GM23338 (cell line): Measurements from ENCODE around the gene GPC6.

Source experiments
- JUNB ChIP-seq: IDR thresholded peaks from one replicate; pipeline ENCODE4 v1.6.1; 2016; ENCODE audit warnings: antibody characterized with exemption; ENCODE audit not compliant: unreplicated experiment
- TF ChIP-seq, protein P1 (sequence below), 2 experiments: fragments of 200-600 bp in 1 of 2; sonication (generic) in 1 of 2; conservative IDR thresholded peaks; 2 replicates each; pipeline versions ENCODE4 v1.5.1 to v1.6.1; 2016 to 2017; ENCODE audit warnings: antibody characterized with exemption in 2 of 2, low read depth in 2 of 2, mild to moderate bottlenecking in 2 of 2, moderate library complexity in 1 of 2

DNA sequence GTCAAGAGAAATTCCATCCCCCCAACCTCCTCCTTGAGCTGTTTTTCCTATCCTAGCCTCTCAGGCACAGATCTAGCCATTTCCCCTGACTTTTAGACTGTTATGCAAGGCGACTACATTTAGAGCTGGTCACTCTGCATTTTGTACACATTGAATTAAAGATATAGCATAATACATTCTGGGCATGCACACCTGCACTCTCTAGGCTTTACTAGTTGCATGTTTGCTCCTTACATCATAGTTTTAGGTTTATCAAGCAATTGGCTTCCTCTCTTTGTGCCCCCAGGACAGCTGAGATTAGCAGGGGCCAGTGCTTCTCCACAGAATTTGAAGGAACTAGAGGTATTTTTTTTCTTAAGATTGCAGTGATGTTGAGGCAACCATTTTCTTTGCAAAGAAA lies 19.5 kb downstream of the GPC6 start:
- TF ChIP-seq, protein P1, sequence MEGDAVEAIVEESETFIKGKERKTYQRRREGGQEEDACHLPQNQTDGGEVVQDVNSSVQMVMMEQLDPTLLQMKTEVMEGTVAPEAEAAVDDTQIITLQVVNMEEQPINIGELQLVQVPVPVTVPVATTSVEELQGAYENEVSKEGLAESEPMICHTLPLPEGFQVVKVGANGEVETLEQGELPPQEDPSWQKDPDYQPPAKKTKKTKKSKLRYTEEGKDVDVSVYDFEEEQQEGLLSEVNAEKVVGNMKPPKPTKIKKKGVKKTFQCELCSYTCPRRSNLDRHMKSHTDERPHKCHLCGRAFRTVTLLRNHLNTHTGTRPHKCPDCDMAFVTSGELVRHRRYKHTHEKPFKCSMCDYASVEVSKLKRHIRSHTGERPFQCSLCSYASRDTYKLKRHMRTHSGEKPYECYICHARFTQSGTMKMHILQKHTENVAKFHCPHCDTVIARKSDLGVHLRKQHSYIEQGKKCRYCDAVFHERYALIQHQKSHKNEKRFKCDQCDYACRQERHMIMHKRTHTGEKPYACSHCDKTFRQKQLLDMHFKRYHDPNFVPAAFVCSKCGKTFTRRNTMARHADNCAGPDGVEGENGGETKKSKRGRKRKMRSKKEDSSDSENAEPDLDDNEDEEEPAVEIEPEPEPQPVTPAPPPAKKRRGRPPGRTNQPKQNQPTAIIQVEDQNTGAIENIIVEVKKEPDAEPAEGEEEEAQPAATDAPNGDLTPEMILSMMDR (conservative IDR thresholded peaks at IDR 0.05; ENCODE audit: low read depth in 2 of 2): no peak
- TF ChIP-seq JUNB: no peak
